Keratinocyte (primary cell): ENCODE measurements around the gene CHN2. TPM values are rescaled to one million over a fixed set of nuclear protein-coding genes. Genes with fewer than 3 reads are reported as not detected.

Experiments
- DNase-seq: peaks from one replicate; pipeline ENCODE4 v3.0.0-alpha.2; 2011; ENCODE audit warnings: low read depth, missing footprints, low spot score
- FAIRE-seq: peaks from 2 replicates; lab custom pipeline; 2011; peaks lifted over from hg19 to GRCh38; lab: Jason Lieb, UNC
- H2AFZ ChIP-seq: 2 replicates; pipeline ENCODE4 v1.6.0; 2012; ENCODE audit warnings: low read length, control low read depth, inconsistent platforms; ENCODE audit not compliant: control insufficient read depth
- H3K27ac ChIP-seq: 2 replicates; pipeline ENCODE4 v1.5.1; 2011; ENCODE audit warnings: low read length; ENCODE audit not compliant: control insufficient read depth, insufficient read depth
- H3K27me3 ChIP-seq: 3 replicates; pipeline ENCODE4 v1.6.0; 2011; ENCODE audit warnings: low read length; ENCODE audit not compliant: control insufficient read depth, insufficient read depth; ENCODE audit errors: extremely low read depth
- H3K36me3 ChIP-seq, 2 experiments: 2 replicates in 1 of 2; 3 replicates in 1 of 2; pipeline ENCODE4 v1.5.1; 2011; ENCODE audit warnings: low read length in 2 of 2, mild to moderate bottlenecking in 1 of 2; ENCODE audit not compliant: control insufficient read depth in 2 of 2, insufficient read depth in 2 of 2; ENCODE audit errors: extremely low read depth in 1 of 2
- H3K4me1 ChIP-seq: 3 replicates; pipeline ENCODE4 v1.5.1; 2011; ENCODE audit warnings: low read length; ENCODE audit not compliant: control insufficient read depth, insufficient read depth; ENCODE audit errors: extremely low read depth
- H3K4me2 ChIP-seq: 3 replicates; pipeline ENCODE4 v1.6.0; 2011; ENCODE audit warnings: low read depth, low read length; ENCODE audit not compliant: control insufficient read depth, insufficient read depth; ENCODE audit errors: extremely low read depth
- H3K4me3 ChIP-seq, 3 experiments: fragments of 200-600 bp in 1 of 3; sonication (generic) in 1 of 3; 2 replicates in 2 of 3; 3 replicates in 1 of 3; pipeline ENCODE4 v1.5.1; 2011 to 2016; ENCODE audit warnings: low read length in 3 of 3, mild to moderate bottlenecking in 3 of 3, control low read depth in 2 of 3, inconsistent platforms in 1 of 3, low read depth in 1 of 3, mixed read lengths in 1 of 3, mixed run types in 1 of 3, moderate library complexity in 1 of 3; ENCODE audit not compliant: control insufficient read depth in 2 of 3, insufficient read depth in 2 of 3; ENCODE audit errors: extremely low read depth in 1 of 3
- H3K79me2 ChIP-seq: 2 replicates; pipeline ENCODE4 v1.6.0; 2012; ENCODE audit warnings: low read length; ENCODE audit not compliant: control insufficient read depth, insufficient read depth
- H3K9ac ChIP-seq: 3 replicates; pipeline ENCODE4 v1.6.0; 2011; ENCODE audit warnings: low read length; ENCODE audit not compliant: control insufficient read depth, insufficient read depth; ENCODE audit errors: extremely low read depth
- H3K9me1 ChIP-seq: 3 replicates; pipeline ENCODE4 v1.6.0; 2011; ENCODE audit warnings: low read length; ENCODE audit not compliant: control insufficient read depth, insufficient read depth; ENCODE audit errors: extremely low read depth
- H3K9me3 ChIP-seq: 2 replicates; pipeline ENCODE4 v1.5.1; 2012; ENCODE audit warnings: low read depth, low read length; ENCODE audit not compliant: control insufficient read depth
- H4K20me1 ChIP-seq: 3 replicates; pipeline ENCODE4 v1.6.0; 2011; ENCODE audit warnings: low read length; ENCODE audit not compliant: control insufficient read depth, insufficient read depth; ENCODE audit errors: extremely low read depth
- CTCF ChIP-seq, 3 experiments: IDR thresholded peaks in 1 of 3; conservative IDR thresholded peaks in 1 of 3; optimal IDR thresholded peaks in 1 of 3; 2 replicates in 2 of 3; 3 replicates in 1 of 3; pipeline versions ENCODE3 to v1.5.1; 2011; ENCODE audit warnings: low read length in 3 of 3, mild to moderate bottlenecking in 3 of 3, moderate library complexity in 2 of 3, control low read depth in 1 of 3, inconsistent platforms in 1 of 3; ENCODE audit not compliant: insufficient read depth in 2 of 3; ENCODE audit errors: extremely low read depth in 1 of 3
- EZH2 ChIP-seq: IDR thresholded peaks from one replicate; pipeline ENCODE4 v1.6.1; 2012; ENCODE audit warnings: inconsistent platforms, mild to moderate bottlenecking, low read length, moderate library complexity
- dilution Hi-C: fragments of 300-500 bp; cut with MboI; formaldehyde crosslinking; loops from one replicate; pipeline ENCODE4 v1.7.0; 2020; ENCODE audit warnings: low sequenced_read_pairs; ENCODE audit not compliant: extremely low pct_ligation_motif_present
- polyA plus RNA-seq, 5 experiments: library from polyadenylated mRNA; depleted of rRNA in 3 of 5; stranded (reverse) in 3 of 5; stranded (forward) in 1 of 5; unstranded in 1 of 5; fragments of >200 nt; gene quantifications; 1 replicate in 1 of 5; 2 replicates in 3 of 5; 3 replicates in 1 of 5; pipeline versions ENCODE4 v1.2.1 to v1.2.3, GENCODE V29; 2011 to 2012; ENCODE audit warnings: missing spikeins in 2 of 5, low read depth in 1 of 5, low replicate concordance in 1 of 5

The CHN2 gene
- polyA plus RNA-seq, 1 donor (not counting 4 experiments of a cell fraction or from before 2014, with no cell fraction given) = 1.8 TPM

GRCh38 chr7:29194206-29194593, 375 bp upstream of the CHN2 start:
- TF ChIP-seq EZH2 (no peak), CTCF (optimal IDR thresholded peaks at IDR 0.05 in 1 of 3, IDR thresholded peaks at IDR 0.05 in 1 of 3, conservative IDR thresholded peaks at IDR 0.05 in 1 of 3; ENCODE audit: extremely low read depth in 1 of 3, insufficient read depth in 2 of 3, low read length in 3 of 3) (no peak)
- H3K79me2 ChIP-seq = no peaks in the 10 kb centered on the region
- peaks cover 3% of the 10 kb centered on the region for H3K27me3 ChIP-seq
- H3K27ac ChIP-seq = no peak overlapping the region
- H3K4me3 ChIP-seq = peak overlapping the region; percentile 76 to 80 (median 78)
- H3K9me3 ChIP-seq = no peaks in the 10 kb centered on the region
- H3K9ac ChIP-seq = peak overlapping the region; percentile 66
- peak overlapping the region; percentile 89 for H2AFZ ChIP-seq
- FAIRE-seq = no peak
- H3K9me1 ChIP-seq = no peaks in the 10 kb centered on the region
- dilution Hi-C loops = no loop called here
- peak overlapping the region; percentile 90 for H3K4me2 ChIP-seq
- DNase-seq = no peak
- H3K36me3 ChIP-seq = no peaks in the 10 kb centered on the region
- peaks cover 3% of the 10 kb centered on the region for H3K4me1 ChIP-seq
- no peaks in the 10 kb centered on the region for H4K20me1 ChIP-seq

GRCh38 chr7:29196191-29196590, 1.6 kb downstream of the CHN2 start:
- no peaks in the 10 kb centered on the region for H3K9me1 ChIP-seq
- H3K9me3 ChIP-seq = no peaks in the 10 kb centered on the region
- no peak overlapping the region for H3K4me3 ChIP-seq
- no peak for FAIRE-seq
- H3K9ac ChIP-seq = no peak overlapping the region
- dilution Hi-C loops = no loop called here
- no peak for DNase-seq
- no peaks in the 10 kb centered on the region for H3K79me2 ChIP-seq
- no peaks in the 10 kb centered on the region for H4K20me1 ChIP-seq
- H3K36me3 ChIP-seq = no peaks in the 10 kb centered on the region
- no peak overlapping the region for H3K27ac ChIP-seq
- no peak overlapping the region for H2AFZ ChIP-seq
- H3K4me1 ChIP-seq = peaks cover 3% of the 10 kb centered on the region
- TF ChIP-seq EZH2 = no peak
- TF ChIP-seq CTCF (optimal IDR thresholded peaks at IDR 0.05 in 1 of 3, IDR thresholded peaks at IDR 0.05 in 1 of 3, conservative IDR thresholded peaks at IDR 0.05 in 1 of 3; ENCODE audit: extremely low read depth in 1 of 3, insufficient read depth in 2 of 3, low read length in 3 of 3) = no peak
- H3K27me3 ChIP-seq = peaks cover 3% of the 10 kb centered on the region
- H3K4me2 ChIP-seq = no peak overlapping the region
